Activated naive CD4-positive, alpha-beta T cell treated with anti-CD3 and anti-CD28 coated beads for 36 hours (primary cell): ENCODE measurements around the gene PYGL. TPM values are rescaled to one million over a fixed set of nuclear protein-coding genes. Genes with fewer than 3 reads are reported as not detected.

Experiments
- CTCF ChIA-PET: fragments of 350-600 bp; sonication (Branson Sonifier 250); formaldehyde crosslinking; loops from one replicate; lab custom pipeline; 2021; ENCODE audit warnings: antibody characterized with exemption; lab: Charles Lee
- DNase-seq: peaks from one replicate; pipeline ENCODE4 v3.0.0-alpha.2; 2020
- H3K27ac Mint-ChIP-seq: one replicate; pipeline ENCODE4 v1.8.0; 2021; ENCODE audit warnings: mild to moderate bottlenecking, mixed read lengths
- H3K27me3 Mint-ChIP-seq: one replicate; pipeline ENCODE4 v1.8.0; 2021; ENCODE audit warnings: low read depth, mixed read lengths
- H3K36me3 Mint-ChIP-seq: one replicate; pipeline ENCODE4 v1.8.0; 2021; ENCODE audit warnings: low read depth, mixed read lengths
- H3K4me1 Mint-ChIP-seq: one replicate; pipeline ENCODE4 v1.8.0; 2021; ENCODE audit warnings: low read depth, mixed read lengths
- H3K4me3 Mint-ChIP-seq: one replicate; pipeline ENCODE4 v1.8.0; 2021; ENCODE audit warnings: mild to moderate bottlenecking, moderate library complexity, mixed read lengths
- H3K9me3 Mint-ChIP-seq: one replicate; pipeline ENCODE4 v1.8.0; 2021; ENCODE audit warnings: mixed read lengths
- intact Hi-C: fragments of 100-400 bp; cut with micrococcal nuclease; formaldehyde crosslinking; loops from one replicate; pipeline ENCODE4 v1.15.1; 2023
- total RNA-seq, 2 experiments: library from RNA; stranded (reverse); gene quantifications; one replicate each; pipeline ENCODE4 v1.2.3, GENCODE V29; 2021

Gene PYGL
- total RNA-seq, 2 experiments from 2014 or later = 0.37 to 0.38 TPM

DNA sequence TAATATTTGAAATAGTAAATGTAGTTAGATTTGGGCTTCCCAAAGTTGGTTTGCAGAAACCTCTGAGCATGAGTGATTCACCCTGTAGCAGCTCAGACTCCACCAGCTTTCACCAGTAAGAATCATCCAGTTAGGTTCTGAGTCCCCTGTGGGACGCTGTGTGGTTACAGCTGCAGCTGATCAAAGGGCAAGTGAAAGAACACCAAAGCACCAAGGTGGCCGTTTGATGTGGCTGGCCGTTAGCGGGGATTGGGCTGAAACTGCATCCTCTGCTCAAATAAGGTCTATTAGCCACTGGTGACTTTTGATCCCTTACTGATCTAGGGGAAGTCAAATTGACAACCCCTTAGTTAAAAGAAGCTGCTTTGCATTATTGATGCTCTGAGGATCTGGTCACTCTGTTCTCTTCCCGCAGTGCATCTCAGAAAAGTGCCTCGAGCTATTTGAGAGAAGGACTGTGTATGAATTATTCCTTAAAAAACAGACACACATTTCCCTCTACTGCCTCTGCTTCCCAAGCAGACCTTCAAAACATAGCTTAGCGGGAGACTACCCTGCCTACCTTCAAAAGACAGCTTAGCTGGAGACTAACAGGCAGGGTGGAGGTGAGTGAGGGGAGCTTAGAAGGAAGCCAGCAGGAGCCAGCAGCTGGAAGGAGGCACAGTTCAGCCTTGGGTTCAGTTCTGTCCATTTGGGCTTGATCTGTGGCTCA is 68.8 kb downstream of the PYGL start:
- DNase-seq = peak; percentile 89
- Mint-ChIP-seq H3K27ac (no peak overlapping the region), H3K4me3 (no peak overlapping the region), H3K4me1 (peaks cover 26% of the 10 kb centered on the region), H3K27me3 (peaks cover 51% of the 10 kb centered on the region), H3K36me3 (no peaks in the 10 kb centered on the region), H3K9me3 (no peaks in the 10 kb centered on the region)
- intact Hi-C loops = loop anchor here (1.0 to 5.0 kb wide), 4 partner anchors 67 to 533 kb away; partner anchors contain the start of gene PYGL
- CTCF ChIA-PET = interaction anchor here (1.2 to 1.6 kb wide), 3 partner anchors 16 to 274 kb away, joined by 3 to 9 read pairs (median 4); no protein-coding TSS in a partner anchor

DNA sequence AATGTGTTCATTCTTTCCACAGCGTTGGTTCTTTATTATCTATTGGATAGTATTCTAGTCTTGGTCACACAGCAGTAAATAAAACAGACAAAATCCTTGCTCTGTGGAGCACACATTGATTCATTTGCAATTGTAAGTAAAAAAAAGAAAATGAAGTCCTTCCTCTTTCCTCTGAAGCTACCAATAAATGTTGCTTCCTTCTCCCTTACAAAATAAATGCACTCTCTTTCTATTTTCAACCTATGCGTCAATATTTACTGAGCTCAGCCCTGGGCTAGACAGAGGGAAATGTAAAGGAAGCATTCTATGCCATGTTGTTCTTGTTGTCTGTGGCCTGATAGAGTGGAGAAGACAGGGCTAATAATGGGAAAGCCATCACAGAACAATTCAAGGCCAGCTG is 69.5 kb downstream of the PYGL start:
- H3K9me3 Mint-ChIP-seq = no peaks in the 10 kb centered on the region
- no peak for DNase-seq
- no peak overlapping the region for H3K4me3 Mint-ChIP-seq
- CTCF ChIA-PET = interaction anchor here (1.6 kb wide), 2 partner anchors 15 to 273 kb away, joined by 4 to 9 read pairs; no protein-coding TSS in a partner anchor
- H3K36me3 Mint-ChIP-seq = no peaks in the 10 kb centered on the region
- intact Hi-C loops = loop anchor here (1.0 to 5.0 kb wide), 4 partner anchors 68 to 532 kb away; partner anchors contain the start of gene PYGL
- H3K4me1 Mint-ChIP-seq = peaks cover 26% of the 10 kb centered on the region
- H3K27me3 Mint-ChIP-seq = peaks cover 54% of the 10 kb centered on the region
- H3K27ac Mint-ChIP-seq = no peak overlapping the region

DNA sequence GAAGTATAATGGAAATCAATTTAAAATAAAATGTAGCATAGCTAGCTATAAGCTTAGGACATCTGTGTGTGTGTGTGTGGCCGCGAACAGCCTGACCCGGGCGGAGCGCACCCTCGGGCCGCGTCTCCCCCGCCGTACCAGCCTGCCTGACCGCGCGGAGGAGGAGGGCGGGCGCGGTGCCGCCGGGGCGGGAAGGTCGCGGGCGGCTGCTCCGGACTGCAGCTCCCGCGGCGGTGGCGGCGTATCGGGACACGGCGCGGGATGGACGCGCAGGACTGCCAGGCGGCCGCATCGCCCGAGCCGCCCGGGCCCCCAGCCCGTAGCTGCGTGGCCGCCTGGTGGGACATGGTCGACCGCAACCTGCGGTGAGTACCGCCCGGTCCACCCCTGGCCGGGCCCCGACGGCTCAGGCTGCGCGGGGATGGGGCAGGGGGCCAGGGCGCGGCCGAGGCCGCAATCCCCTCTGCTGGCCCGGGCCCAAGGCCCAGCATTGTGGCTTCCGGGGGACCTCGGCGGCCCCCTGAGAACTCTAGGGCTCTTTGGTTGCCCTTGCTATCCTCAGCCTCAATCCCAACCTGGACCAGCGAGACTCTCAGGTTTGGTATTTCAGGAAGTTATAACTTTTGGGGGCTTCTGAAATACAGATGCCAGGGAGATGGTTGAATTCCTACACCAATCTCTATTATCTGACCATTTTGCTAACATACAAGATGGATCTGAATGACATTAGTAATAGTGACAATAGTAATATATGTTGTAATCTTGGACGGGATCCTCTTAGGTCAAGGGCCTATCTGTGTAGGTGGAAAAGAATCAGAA is 72.2 kb downstream of the PYGL start, which contains the start of gene ABHD12B:
ABHD12B (plus strand) TSS at position 140 of the 819 bp plus-strand sequence; CDS start at position 262, 122 bp downstream.
- peaks cover 67% of the 10 kb centered on the region for H3K27me3 Mint-ChIP-seq
- no peaks in the 10 kb centered on the region for H3K9me3 Mint-ChIP-seq
- no peak within 1 kb of the TSS for H3K4me3 Mint-ChIP-seq
- intact Hi-C loops = no loop called here
- no peak within 1 kb of the TSS for H3K27ac Mint-ChIP-seq
- peaks cover 26% of the 10 kb centered on the region for H3K4me1 Mint-ChIP-seq
- no peaks in the 10 kb centered on the region for H3K36me3 Mint-ChIP-seq
- DNase-seq = no peak
- CTCF ChIA-PET = no interaction called here

DNA sequence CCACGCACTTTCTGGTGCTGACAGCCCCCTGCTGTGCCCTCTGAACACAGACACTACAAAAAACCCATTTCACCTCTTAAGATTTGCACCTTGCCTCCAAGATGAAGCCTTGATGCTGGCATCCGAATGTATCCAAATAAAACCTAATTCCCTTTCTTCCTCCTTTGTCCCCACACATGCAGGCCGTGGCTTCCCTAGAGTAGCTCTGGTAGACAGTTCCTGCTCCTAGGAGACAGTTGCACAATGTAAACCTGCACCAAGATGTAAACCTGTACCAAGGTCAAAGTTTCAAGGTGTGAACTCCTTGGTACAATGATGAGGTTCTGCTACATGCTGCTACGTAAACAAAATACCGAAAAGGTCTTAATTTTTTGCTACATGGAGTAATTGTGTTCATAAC is 73.1 kb downstream of the PYGL start:
- Mint-ChIP-seq H3K27ac (no peak overlapping the region), H3K36me3 (no peaks in the 10 kb centered on the region), H3K4me1 (peaks cover 26% of the 10 kb centered on the region), H3K9me3 (no peaks in the 10 kb centered on the region), H3K4me3 (no peak overlapping the region), H3K27me3 (peaks cover 64% of the 10 kb centered on the region)
- intact Hi-C loops = no loop called here
- CTCF ChIA-PET = interaction anchor here (0.9 to 1.0 kb wide), 2 partner anchors 9 to 93 kb away, joined by 3 to 4 read pairs; no protein-coding TSS in a partner anchor
- no peak for DNase-seq

DNA sequence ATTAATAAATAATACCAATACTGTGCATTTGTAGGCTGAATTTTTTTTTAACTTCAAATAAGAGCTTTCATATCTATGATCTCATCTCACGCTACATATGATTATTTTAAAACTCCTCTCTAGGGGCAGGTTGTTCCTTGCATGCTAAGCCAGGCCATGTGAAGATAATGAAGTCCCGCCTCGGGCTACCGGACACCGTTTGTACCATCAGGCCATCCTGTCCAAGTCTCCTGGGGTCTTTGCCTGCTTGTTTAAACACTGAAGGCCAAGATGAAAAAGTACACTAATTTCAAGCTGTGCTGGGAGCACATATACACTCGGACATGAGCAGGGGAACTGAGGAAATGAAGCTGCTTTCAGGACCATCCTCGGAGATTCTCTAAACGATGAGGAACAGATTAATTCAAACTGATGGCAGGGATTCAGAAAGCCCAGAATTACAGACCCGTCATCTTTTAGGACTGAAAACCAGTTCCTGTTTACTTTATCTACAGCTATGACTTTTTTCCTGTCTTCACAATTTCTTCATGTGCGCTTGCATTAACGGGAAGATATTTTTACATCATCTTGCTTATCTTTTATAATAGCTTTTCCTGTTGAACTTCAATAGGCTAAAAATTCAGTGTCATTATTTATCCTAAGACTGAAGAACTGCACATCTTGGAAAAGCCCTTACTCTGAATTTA is 78.7 kb downstream of the PYGL start:
- intact Hi-C loops = no loop called here
- no peak for DNase-seq
- Mint-ChIP-seq H3K9me3 (no peaks in the 10 kb centered on the region), H3K27me3 (peaks cover 27% of the 10 kb centered on the region), H3K4me3 (no peak overlapping the region), H3K36me3 (no peaks in the 10 kb centered on the region), H3K4me1 (peaks cover under 1% of the 10 kb centered on the region), H3K27ac (no peak overlapping the region)
- CTCF ChIA-PET = interaction anchor here (1.2 kb wide), 1 partner anchor 79 kb away, joined by 3 read pairs; no protein-coding TSS in a partner anchor

DNA sequence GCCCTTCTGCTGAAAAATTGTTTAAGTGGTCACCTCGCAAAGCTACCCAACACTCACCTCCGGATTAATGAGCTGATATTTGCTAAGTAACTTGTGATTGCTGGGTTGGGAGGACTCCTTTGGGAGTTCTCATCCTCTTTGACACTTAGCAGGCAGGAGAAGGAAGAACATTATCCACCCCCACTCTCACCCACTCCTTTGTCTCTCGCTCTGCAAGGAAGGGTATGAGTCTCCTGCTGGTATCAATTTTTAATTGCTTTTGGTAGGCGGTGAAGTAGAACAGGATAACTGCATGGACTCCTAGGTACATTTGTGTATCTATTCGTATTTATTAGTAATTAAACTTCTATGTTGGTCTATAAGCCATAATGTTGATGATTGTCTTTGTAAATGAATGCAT is 79.3 kb downstream of the PYGL start:
- H3K4me3 Mint-ChIP-seq = no peak overlapping the region
- intact Hi-C loops = loop anchor here (5.0 kb wide), 1 partner anchor 232 kb away; the partner anchor contains the start of gene TRIM9
- peaks cover 21% of the 10 kb centered on the region for H3K27me3 Mint-ChIP-seq
- CTCF ChIA-PET = interaction anchor here (1.2 kb wide), 1 partner anchor 79 kb away, joined by 3 read pairs; no protein-coding TSS in a partner anchor
- DNase-seq = no peak
- H3K9me3 Mint-ChIP-seq = no peaks in the 10 kb centered on the region
- peaks cover 5% of the 10 kb centered on the region for H3K4me1 Mint-ChIP-seq
- H3K27ac Mint-ChIP-seq = no peak overlapping the region
- no peaks in the 10 kb centered on the region for H3K36me3 Mint-ChIP-seq

DNA sequence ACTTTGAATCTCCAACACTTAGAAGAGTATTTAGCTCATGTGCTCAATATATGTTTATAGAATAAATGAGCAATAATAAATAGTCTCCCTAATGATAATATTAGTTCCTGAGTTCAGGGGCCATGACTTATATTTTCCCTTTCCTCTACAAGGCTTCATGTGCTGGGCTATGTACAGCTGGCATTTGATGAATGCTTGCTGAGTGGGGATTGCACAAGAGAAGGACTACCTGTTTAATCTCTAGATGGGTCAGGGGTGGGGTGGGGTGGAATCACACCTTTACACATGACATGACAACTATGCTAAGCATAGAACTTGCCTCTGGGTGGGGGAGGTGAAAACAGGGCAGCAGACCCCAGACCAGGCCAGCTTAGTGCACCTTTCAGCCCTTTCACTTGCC is 80.0 kb downstream of the PYGL start:
- H3K27me3 Mint-ChIP-seq = peaks cover 15% of the 10 kb centered on the region
- no peaks in the 10 kb centered on the region for H3K9me3 Mint-ChIP-seq
- no peak overlapping the region for H3K4me3 Mint-ChIP-seq
- no peaks in the 10 kb centered on the region for H3K36me3 Mint-ChIP-seq
- no peak for DNase-seq
- CTCF ChIA-PET = interaction anchor here (8.0 kb wide), 1 partner anchor 88 kb away, joined by 143 read pairs; no protein-coding TSS in a partner anchor
- intact Hi-C loops = loop anchor here (5.0 kb wide), 1 partner anchor 233 kb away; the partner anchor contains the start of gene TRIM9
- peaks cover 9% of the 10 kb centered on the region for H3K4me1 Mint-ChIP-seq
- no peak overlapping the region for H3K27ac Mint-ChIP-seq

DNA sequence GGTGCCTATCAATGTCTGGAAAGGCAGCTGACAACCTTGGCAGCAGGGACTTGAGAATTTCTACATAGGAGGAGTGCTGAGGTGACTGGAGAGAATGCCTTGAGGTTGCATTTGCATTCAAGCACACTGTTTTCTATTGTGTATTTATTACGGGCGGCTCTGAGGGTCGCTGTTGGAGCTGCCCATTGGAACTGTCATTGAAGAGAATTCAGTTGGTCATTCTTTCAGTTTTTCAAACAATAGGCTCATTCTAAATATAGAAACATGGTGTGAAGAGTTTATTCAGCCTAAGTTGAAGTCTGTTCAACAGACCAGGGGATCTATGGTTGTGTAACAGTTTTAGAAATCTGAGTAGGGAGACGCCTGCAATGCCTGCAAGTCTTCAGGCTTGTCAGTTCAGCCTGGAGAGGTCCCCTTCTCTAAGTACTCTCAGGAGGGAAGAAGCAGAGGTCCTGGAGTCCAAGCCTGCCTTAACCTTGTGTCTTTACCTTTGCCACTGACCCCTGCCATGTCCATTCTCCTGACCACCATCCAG is 82.2 kb downstream of the PYGL start:
- no peaks in the 10 kb centered on the region for H3K36me3 Mint-ChIP-seq
- no peaks in the 10 kb centered on the region for H3K9me3 Mint-ChIP-seq
- intact Hi-C loops = loop anchor here (5.0 kb wide), 1 partner anchor 235 kb away; the partner anchor contains the start of gene TRIM9
- H3K4me1 Mint-ChIP-seq = peaks cover 10% of the 10 kb centered on the region
- DNase-seq = no peak
- no peak overlapping the region for H3K27ac Mint-ChIP-seq
- CTCF ChIA-PET = interaction anchor here (0.6 to 8.0 kb wide), 7 partner anchors 9 to 105 kb away, joined by 3 to 143 read pairs (median 4); no protein-coding TSS in a partner anchor
- peaks cover 3% of the 10 kb centered on the region for H3K27me3 Mint-ChIP-seq
- H3K4me3 Mint-ChIP-seq = no peak overlapping the region

DNA sequence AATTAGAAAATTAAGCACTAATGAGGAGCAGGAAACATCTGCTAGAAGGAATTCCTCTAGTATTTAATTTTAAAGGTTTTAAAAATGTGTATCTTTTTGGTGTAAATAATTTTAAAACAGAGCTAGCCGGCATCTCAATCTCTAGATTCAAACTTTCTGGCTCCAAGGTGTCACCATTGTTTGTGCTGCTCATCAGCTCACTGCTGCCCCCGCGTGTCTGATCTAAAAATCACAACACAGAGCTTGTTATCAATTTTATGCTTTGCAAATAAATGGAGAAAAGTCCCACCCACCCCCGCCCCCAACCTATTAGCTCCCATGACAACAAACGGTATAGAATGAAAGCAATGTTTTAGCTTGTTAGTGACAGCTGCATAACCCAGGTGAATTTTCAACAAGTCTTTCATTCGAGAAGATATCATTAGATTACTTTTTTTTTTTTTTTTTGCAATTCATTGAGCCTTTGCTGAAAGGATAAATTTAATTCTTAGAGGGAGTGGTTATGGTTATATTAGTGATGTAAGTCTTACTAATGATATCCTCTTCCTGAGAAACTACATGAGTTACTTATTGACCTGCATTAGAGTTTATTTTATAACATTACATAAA is 83.7 kb downstream of the PYGL start:
- intact Hi-C loops = loop anchor here (1.0 to 5.0 kb wide), 13 partner anchors 29 to 539 kb away; partner anchors contain the start of genes NIN, SAV1 and TRIM9

DNA sequence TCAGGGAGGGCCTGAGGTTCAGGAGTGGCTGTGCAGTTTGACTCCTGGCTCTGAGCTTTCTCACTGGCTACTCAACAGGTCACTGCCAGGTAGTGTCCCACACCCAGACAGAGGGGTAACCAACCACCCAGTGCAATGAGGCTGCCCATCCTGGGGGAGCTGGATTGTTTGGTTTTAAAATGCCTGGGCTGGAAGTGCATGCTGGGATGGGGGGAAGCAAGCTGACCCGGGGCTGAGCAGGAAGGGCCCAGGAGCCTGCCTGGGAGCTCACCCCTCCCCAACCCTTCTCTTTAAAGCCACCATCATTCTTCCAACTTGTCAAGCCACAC is 85.0 kb downstream of the PYGL start:
- no peaks in the 10 kb centered on the region for H3K27me3 Mint-ChIP-seq
- H3K4me1 Mint-ChIP-seq = peaks cover 10% of the 10 kb centered on the region
- CTCF ChIA-PET = interaction anchor here (0.6 to 8.0 kb wide), 21 partner anchors 8 to 1100 kb away, joined by 3 to 143 read pairs (median 10); partner anchors contain the start of gene NIN
- H3K27ac Mint-ChIP-seq = no peak overlapping the region
- intact Hi-C loops = loop anchor here (2.0 kb wide), 1 partner anchor 46 kb away; no protein-coding TSS in a partner anchor
- H3K9me3 Mint-ChIP-seq = no peaks in the 10 kb centered on the region
- DNase-seq = no peak
- H3K36me3 Mint-ChIP-seq = no peaks in the 10 kb centered on the region
- H3K4me3 Mint-ChIP-seq = peak overlapping the region; percentile 80

More for the DNA sequence above, 83.7 kb downstream of the PYGL start:
- Mint-ChIP-seq H3K27me3 (no peaks in the 10 kb centered on the region), H3K27ac (peak overlapping the region; percentile 36), H3K9me3 (no peaks in the 10 kb centered on the region), H3K4me1 (peaks cover 10% of the 10 kb centered on the region), H3K4me3 (peak overlapping the region; percentile 80), H3K36me3 (no peaks in the 10 kb centered on the region)
- peak; percentile 96 for DNase-seq
- CTCF ChIA-PET = interaction anchor here (0.5 to 8.0 kb wide), 48 partner anchors 9 to 728 kb away, joined by 3 to 143 read pairs (median 5); partner anchors contain the start of genes ATL1 and NIN

DNA sequence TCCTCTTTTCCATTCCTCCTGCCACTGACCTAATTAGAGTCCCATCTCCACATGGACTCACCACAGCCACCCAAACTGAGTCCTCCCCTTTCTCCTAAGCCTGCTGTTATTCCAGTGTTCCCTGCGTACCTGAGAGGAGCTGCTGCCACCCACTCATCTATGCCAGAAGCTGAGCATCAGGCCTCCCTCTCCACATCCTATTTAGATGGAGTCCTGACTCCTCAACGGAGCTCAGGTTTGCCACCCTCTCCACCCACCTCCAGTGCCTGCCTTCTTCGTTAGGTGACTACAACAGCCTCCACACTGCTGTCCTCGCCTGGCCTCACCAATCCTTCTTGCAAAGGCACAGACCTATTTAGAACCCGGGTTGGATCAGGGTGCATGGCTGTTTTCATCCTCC is 87.6 kb downstream of the PYGL start:
- no peak for DNase-seq
- Mint-ChIP-seq H3K27me3 (no peaks in the 10 kb centered on the region), H3K4me3 (no peak overlapping the region), H3K36me3 (no peaks in the 10 kb centered on the region), H3K9me3 (no peaks in the 10 kb centered on the region), H3K4me1 (peaks cover 12% of the 10 kb centered on the region), H3K27ac (no peak overlapping the region)
- CTCF ChIA-PET = interaction anchor here (0.6 to 8.0 kb wide), 5 partner anchors 8 to 314 kb away, joined by 3 to 143 read pairs (median 3); no protein-coding TSS in a partner anchor
- intact Hi-C loops = no loop called here
